Measurements from ENCODE around the gene VPS51. TPM values are rescaled to one million over a fixed set of nuclear protein-coding genes. Genes with fewer than 3 reads are reported as not detected.

VPS51 gene
- total RNA-seq, 4 donors from 2014 or later: 193 to 544 (median 439) TPM

DNA sequence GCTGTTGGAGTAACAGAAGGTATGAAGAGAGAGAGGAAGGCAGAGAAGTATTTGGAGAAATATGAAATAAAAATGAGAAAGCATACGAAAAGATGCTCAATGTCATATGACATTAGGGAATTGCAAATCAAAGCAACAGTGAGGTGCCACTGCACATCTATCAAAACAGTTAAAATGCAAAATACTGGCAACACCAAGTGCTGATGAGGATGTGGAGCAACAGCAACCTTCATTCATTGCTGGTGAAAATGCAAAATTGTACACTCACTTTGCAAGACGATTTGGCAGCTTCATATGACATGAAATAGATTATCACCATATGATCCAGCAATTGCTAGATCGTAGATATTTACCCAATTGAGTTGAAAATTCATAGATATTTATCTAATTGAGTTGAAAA lies 64.6 kb downstream of the VPS51 start:
- 81 to 83% methylated on average over 3 of the region's 3 CpGs for WGBS, 2 donors
- Histone ChIP-seq H3K27me3 (no peaks in the 10 kb centered on the region), H3K4me3 (no peak overlapping the region), H3K9me3 (no peaks in the 10 kb centered on the region), H3K4me1 (peaks cover 0 to 3% (median 0%) of the 10 kb centered on the region in 4 donors), H3K36me3 (no peaks in the 10 kb centered on the region), H3K27ac (no peak overlapping the region)
- TF ChIP-seq POLR2A (IDR thresholded peaks at IDR 0.05) (no peak), EP300 (IDR thresholded peaks at IDR 0.05) (no peak)
- TF ChIP-seq, protein P1, sequence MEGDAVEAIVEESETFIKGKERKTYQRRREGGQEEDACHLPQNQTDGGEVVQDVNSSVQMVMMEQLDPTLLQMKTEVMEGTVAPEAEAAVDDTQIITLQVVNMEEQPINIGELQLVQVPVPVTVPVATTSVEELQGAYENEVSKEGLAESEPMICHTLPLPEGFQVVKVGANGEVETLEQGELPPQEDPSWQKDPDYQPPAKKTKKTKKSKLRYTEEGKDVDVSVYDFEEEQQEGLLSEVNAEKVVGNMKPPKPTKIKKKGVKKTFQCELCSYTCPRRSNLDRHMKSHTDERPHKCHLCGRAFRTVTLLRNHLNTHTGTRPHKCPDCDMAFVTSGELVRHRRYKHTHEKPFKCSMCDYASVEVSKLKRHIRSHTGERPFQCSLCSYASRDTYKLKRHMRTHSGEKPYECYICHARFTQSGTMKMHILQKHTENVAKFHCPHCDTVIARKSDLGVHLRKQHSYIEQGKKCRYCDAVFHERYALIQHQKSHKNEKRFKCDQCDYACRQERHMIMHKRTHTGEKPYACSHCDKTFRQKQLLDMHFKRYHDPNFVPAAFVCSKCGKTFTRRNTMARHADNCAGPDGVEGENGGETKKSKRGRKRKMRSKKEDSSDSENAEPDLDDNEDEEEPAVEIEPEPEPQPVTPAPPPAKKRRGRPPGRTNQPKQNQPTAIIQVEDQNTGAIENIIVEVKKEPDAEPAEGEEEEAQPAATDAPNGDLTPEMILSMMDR (IDR thresholded peaks at IDR 0.05): no peak
- no peak for DNase-seq (ENCODE audit: low spot score in 2 of 2)

Small RNAs within 50 kb of the gene (small RNA-seq; reads per million reads assigned to genes)
- gene HIGD1AP10 (not detected), gene PDCL2P2 (not detected), gene RNU2-23P (0.38 reads per million)

Other genes starting within 250 kb of the VPS51 start
- 10 to 100 TPM; 35.2 to 93.9 (median 42.6) TPM for gene EHD1, start 217.6 kb upstream of the VPS51 start, total RNA-seq
- gene ATG2A, start 179.0 kb upstream of the VPS51 start, total RNA-seq: 10 to 100 TPM; 33.0 to 93.6 (median 45.8) TPM
- gene PPP2R5B, start 171.5 kb upstream of the VPS51 start, total RNA-seq: 10 to 100 TPM; 10.7 to 21.4 (median 20.2) TPM
- gene GPHA2, start 160.3 kb upstream of the VPS51 start, total RNA-seq: not detected
- gene MAJIN, start 124.1 kb upstream of the VPS51 start, total RNA-seq: not detected
- gene BATF2, start 99.2 kb upstream of the VPS51 start, total RNA-seq: 1 to 10 TPM in 3 of 4 donors, under 1 TPM in 1; 0.63 to 9.6 (median 1.5) TPM
- 100 to 1,000 TPM; 174 to 267 (median 193) TPM for gene ARL2, start 82.1 kb upstream of the VPS51 start, total RNA-seq
- gene SNX15, start 68.8 kb upstream of the VPS51 start, total RNA-seq: 10 to 100 TPM; 17.1 to 33.3 (median 24.2) TPM
- gene SAC3D1, start 55.0 kb upstream of the VPS51 start, total RNA-seq: 10 to 100 TPM; 10.6 to 16.3 (median 14.1) TPM
- gene NAALADL1, start 37.7 kb upstream of the VPS51 start, total RNA-seq: 10 to 100 TPM; 18.6 to 38.9 (median 29.1) TPM
- gene CDCA5, start 12.2 kb upstream of the VPS51 start, total RNA-seq: 1 to 10 TPM in 1 of 4 donors, under 1 TPM in 1, not detected in 2; 0.90 to 1.3 TPM
- 10 to 100 TPM; 28.0 to 48.3 (median 35.1) TPM for gene ZFPL1, start 12.0 kb upstream of the VPS51 start, total RNA-seq
- 10 to 100 TPM; 13.6 to 93.0 (median 41.5) TPM for gene TM7SF2, start 15.7 kb downstream of the VPS51 start, total RNA-seq
- 10 to 100 TPM; 19.2 to 26.8 (median 22.6) TPM for gene ZNHIT2, start 21.5 kb downstream of the VPS51 start, total RNA-seq
- 1,000 to 10,000 TPM; 1,078 to 1,548 (median 1,229) TPM for gene FAU, start 25.9 kb downstream of the VPS51 start, total RNA-seq
- 10 to 100 TPM; 48.8 to 55.9 (median 54.2) TPM for gene MRPL49, start 26.1 kb downstream of the VPS51 start, total RNA-seq
- gene SYVN1, start 38.3 kb downstream of the VPS51 start, total RNA-seq: 10 to 100 TPM; 31.6 to 72.6 (median 58.3) TPM
- not detected for gene SPDYC, start 74.0 kb downstream of the VPS51 start, total RNA-seq
- 100 to 1,000 TPM; 108 to 209 (median 150) TPM for gene CAPN1, start 85.7 kb downstream of the VPS51 start, total RNA-seq
- gene POLA2, start 165.7 kb downstream of the VPS51 start, total RNA-seq: 10 to 100 TPM in 2 of 4 donors, 1 to 10 TPM in 2; 3.5 to 13.5 (median 10.0) TPM
- gene CDC42EP2, start 218.7 kb downstream of the VPS51 start, total RNA-seq: 10 to 100 TPM; 10.4 to 39.6 (median 24.9) TPM
- gene DPF2, start 237.6 kb downstream of the VPS51 start, total RNA-seq: 10 to 100 TPM; 44.7 to 47.6 (median 46.2) TPM

Data from tibial nerve (tissue), 4 donors.